Endothelial cell of umbilical vein (primary cell): ENCODE results near the gene LAMTOR4.
A peak's percentile ranks its signal among the peaks of the same experiment; 100 is the strongest.

Source experiments
- EZH2 ChIP-seq: IDR thresholded peaks from 2 replicates; pipeline ENCODE4 v1.6.1; 2012; ENCODE audit warnings: borderline replicate concordance, low read depth, mild to moderate bottlenecking, moderate library complexity, low read length, inconsistent platforms; ENCODE audit not compliant: severe bottlenecking
- GATA2 ChIP-seq: IDR thresholded peaks from 2 replicates; pipeline ENCODE4 v1.7.0; 2011; ENCODE audit warnings: low read depth, mild to moderate bottlenecking, moderate library complexity, mixed read lengths, low read length; ENCODE audit not compliant: insufficient read length, insufficient read depth
- MAX ChIP-seq: IDR thresholded peaks from 2 replicates; pipeline ENCODE4 v1.6.1; 2011; ENCODE audit not compliant: insufficient read depth, insufficient read length
- MYC ChIP-seq: IDR thresholded peaks from one replicate; pipeline ENCODE4 v1.6.1; 2011; ENCODE audit warnings: mild to moderate bottlenecking, low read depth, low read length
- POLR2A ChIP-seq: IDR thresholded peaks from 2 replicates; pipeline ENCODE4 v1.6.1; 2012; ENCODE audit warnings: low read depth, mild to moderate bottlenecking, control low read depth, low read length
- POLR2AphosphoS5 ChIP-seq: IDR thresholded peaks from 2 replicates; pipeline ENCODE4 v1.6.1; 2012; ENCODE audit warnings: low read depth, mild to moderate bottlenecking, control low read depth, low read length, moderate library complexity; ENCODE audit not compliant: insufficient read depth
- TF ChIP-seq, protein P1 (sequence below), 2 donors: IDR thresholded peaks; 1 replicate in 1 of 2; 2 replicates in 1 of 2; pipeline ENCODE4 v1.5.1; 2011; ENCODE audit warnings: low read length in 2 of 2, mild to moderate bottlenecking in 2 of 2, moderate library complexity in 2 of 2, control low read depth in 1 of 2, inconsistent platforms in 1 of 2, low read depth in 1 of 2; ENCODE audit not compliant: insufficient read depth in 1 of 2; ENCODE audit errors: extremely low read depth in 1 of 2

DNA sequence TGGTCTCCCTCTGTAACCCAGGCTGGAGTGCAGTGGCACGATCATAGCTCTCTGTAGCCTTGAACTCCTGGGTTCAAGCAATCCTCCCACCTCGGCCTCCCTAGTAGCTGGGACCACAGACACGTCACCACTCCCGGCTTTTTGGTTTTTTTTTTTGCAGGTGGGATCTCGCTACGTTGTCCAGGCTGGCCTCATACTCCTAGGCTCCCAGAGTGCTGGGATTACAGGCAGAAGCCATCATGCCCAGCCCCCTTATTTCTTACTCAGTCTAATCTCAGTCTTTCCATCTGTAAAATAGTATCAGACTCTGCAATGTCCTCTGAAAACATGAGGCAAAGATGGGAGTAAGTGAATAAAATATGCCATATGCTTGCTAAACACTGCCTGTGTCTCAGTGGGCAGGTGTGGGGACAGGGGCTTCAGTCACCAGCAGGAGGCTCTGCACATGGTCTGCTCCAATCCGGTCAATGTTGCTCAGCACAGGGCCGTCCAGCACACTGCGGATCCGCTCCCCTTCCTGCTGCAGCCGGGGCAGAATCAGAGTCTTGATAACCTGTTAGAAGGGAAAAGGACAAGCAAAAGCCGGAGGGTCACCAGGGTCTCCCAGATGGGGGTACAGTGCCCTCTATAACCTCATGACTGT lies 39.1 kb upstream of the LAMTOR4 start:
- TF ChIP-seq, protein P1, sequence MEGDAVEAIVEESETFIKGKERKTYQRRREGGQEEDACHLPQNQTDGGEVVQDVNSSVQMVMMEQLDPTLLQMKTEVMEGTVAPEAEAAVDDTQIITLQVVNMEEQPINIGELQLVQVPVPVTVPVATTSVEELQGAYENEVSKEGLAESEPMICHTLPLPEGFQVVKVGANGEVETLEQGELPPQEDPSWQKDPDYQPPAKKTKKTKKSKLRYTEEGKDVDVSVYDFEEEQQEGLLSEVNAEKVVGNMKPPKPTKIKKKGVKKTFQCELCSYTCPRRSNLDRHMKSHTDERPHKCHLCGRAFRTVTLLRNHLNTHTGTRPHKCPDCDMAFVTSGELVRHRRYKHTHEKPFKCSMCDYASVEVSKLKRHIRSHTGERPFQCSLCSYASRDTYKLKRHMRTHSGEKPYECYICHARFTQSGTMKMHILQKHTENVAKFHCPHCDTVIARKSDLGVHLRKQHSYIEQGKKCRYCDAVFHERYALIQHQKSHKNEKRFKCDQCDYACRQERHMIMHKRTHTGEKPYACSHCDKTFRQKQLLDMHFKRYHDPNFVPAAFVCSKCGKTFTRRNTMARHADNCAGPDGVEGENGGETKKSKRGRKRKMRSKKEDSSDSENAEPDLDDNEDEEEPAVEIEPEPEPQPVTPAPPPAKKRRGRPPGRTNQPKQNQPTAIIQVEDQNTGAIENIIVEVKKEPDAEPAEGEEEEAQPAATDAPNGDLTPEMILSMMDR (IDR thresholded peaks at IDR 0.05; ENCODE audit: extremely low read depth in 1 of 2, insufficient read depth in 1 of 2, low read depth in 1 of 2, low read length in 2 of 2) = peak in 1 of 2 donors; percentile 17
- TF ChIP-seq POLR2A (no peak), POLR2AphosphoS5 (no peak), EZH2 (no peak), MAX (no peak), GATA2 (no peak), MYC (no peak)
